K562 (cell line): ENCODE measurements around the gene CDK11B. TPM values are rescaled to one million over a fixed set of nuclear protein-coding genes. Genes with fewer than 3 reads are reported as not detected.
A peak's percentile ranks its signal among the peaks of the same experiment; 100 is the strongest.

Source experiments
- EP300 ChIP-seq: IDR thresholded peaks from 2 replicates; pipeline ENCODE4 v1.6.1; 2012; ENCODE audit warnings: low read length, improper control_type of control experiment
- ETV5 ChIP-seq: sonication (generic); formaldehyde crosslinking; IDR thresholded peaks from 2 replicates; pipeline ENCODE4 v1.4.0; 2020; ENCODE audit warnings: low read depth, mild to moderate bottlenecking, missing genetic modification reagents
- FOXA3 ChIP-seq, 2 experiments: fragments of 450-650 bp in 1 of 2; sonication (generic) in 1 of 2; formaldehyde crosslinking; IDR thresholded peaks in 1 of 2; conservative IDR thresholded peaks in 1 of 2; 2 replicates each; pipeline versions ENCODE4 v1.4.0 to v1.8.0; 2020 to 2022; ENCODE audit warnings: mild to moderate bottlenecking in 2 of 2, missing genetic modification reagents in 1 of 2
- FOXJ2 ChIP-seq: fragments of 200-800 bp; sonication (Bioruptor generic); IDR thresholded peaks from 2 replicates; pipeline ENCODE4 v1.6.1; 2016; ENCODE audit warnings: missing genetic modification characterization, missing compliant biosample characterization
- FOXK2 ChIP-seq, 2 experiments: fragments of 450-650 bp; IDR thresholded peaks in 1 of 2; conservative IDR thresholded peaks in 1 of 2; 2 replicates each; pipeline ENCODE4 v1.6.1; 2016; ENCODE audit warnings: low read depth in 2 of 2, mild to moderate bottlenecking in 1 of 2
- HMGXB4 ChIP-seq: sonication (generic); formaldehyde crosslinking; IDR thresholded peaks from 2 replicates; pipeline ENCODE4 v1.8.1; 2023; ENCODE audit warnings: mild to moderate bottlenecking, missing genetic modification reagents
- KAT7 ChIP-seq: sonication (generic); formaldehyde crosslinking; IDR thresholded peaks from 2 replicates; pipeline ENCODE4 v1.8.0; 2022; ENCODE audit warnings: missing genetic modification reagents, mild to moderate bottlenecking, borderline replicate concordance
- NBN ChIP-seq: fragments of 450-650 bp; IDR thresholded peaks from 2 replicates; pipeline ENCODE4 v1.6.1; 2016; ENCODE audit warnings: low read depth, mild to moderate bottlenecking
- NR3C1 ChIP-seq: sonication (generic); formaldehyde crosslinking; IDR thresholded peaks from 2 replicates; pipeline ENCODE4 v1.8.1; 2022; ENCODE audit warnings: missing genetic modification reagents
- SRF ChIP-seq, 2 experiments: fragments of 250-450, 450-650 bp in 1 of 2; sonication (Bioruptor Pico) in 1 of 2; sonication (generic) in 1 of 2; formaldehyde crosslinking; IDR thresholded peaks; 2 replicates each; pipeline versions ENCODE4 v1.5.0 to v1.5.1; 2020 to 2022; ENCODE audit warnings: mild to moderate bottlenecking in 1 of 2, missing genetic modification reagents in 1 of 2
- STAT5A ChIP-seq: IDR thresholded peaks from 2 replicates; pipeline ENCODE4 v1.6.1; 2012; ENCODE audit warnings: low read length, inconsistent platforms, borderline replicate concordance
- TRIM28 ChIP-seq: fragments of 450-650 bp; IDR thresholded peaks from 2 replicates; pipeline ENCODE4 v1.6.1; 2017
- VEZF1 ChIP-seq: fragments of 200-800 bp; sonication (Bioruptor generic); IDR thresholded peaks from 2 replicates; pipeline ENCODE4 v1.6.1; 2017; ENCODE audit warnings: missing genetic modification characterization, missing compliant biosample characterization
- ZBTB43 ChIP-seq: sonication (generic); formaldehyde crosslinking; IDR thresholded peaks from 2 replicates; pipeline ENCODE4 v1.8.0; 2023; ENCODE audit warnings: mild to moderate bottlenecking, missing genetic modification reagents
- ZBTB49 ChIP-seq: sonication (generic); formaldehyde crosslinking; IDR thresholded peaks from 2 replicates; pipeline ENCODE4 v1.8.0; 2022; ENCODE audit warnings: missing genetic modification reagents, mild to moderate bottlenecking, borderline replicate concordance
- polyA plus RNA-seq, 8 experiments: library from polyadenylated mRNA; depleted of rRNA in 4 of 8; stranded (reverse) in 5 of 8; unstranded in 3 of 8; fragments of >200 nt; fragmentation: Nextera tagmentation in 2 of 8; fragmentation: Illumina TruSeq in 1 of 8; extraction: Ambion mirVana in 2 of 8; extraction: Trizol in 1 of 8; gene quantifications; 2 replicates each; pipeline versions ENCODE4 v1.2.1 to v1.2.3, GENCODE V29; 2011 to 2014; ENCODE audit warnings: inconsistent platforms in 1 of 8, missing spikeins in 1 of 8
- total RNA-seq, 7 experiments: library from RNA; depleted of rRNA in 6 of 7; stranded (reverse); fragments of >200 nt in 6 of 7; fragmentation: Illumina TruSeq in 2 of 7; extraction: Trizol in 2 of 7; gene quantifications; 2 replicates each; pipeline versions ENCODE4 v1.2.1 to v1.2.3, GENCODE V29; 2011 to 2021; ENCODE audit warnings: low replicate concordance in 1 of 7

CDK11B gene
- total and polyA plus RNA-seq, 9 of the 15 experiments (the other 6 are each of a cell fraction or from before 2014, with no cell fraction given) = 2.8 to 52.2 (median 19.5) TPM

- TF ChIP-seq VEZF1 (CRISPR knock-in tag) (peak; percentile 93), FOXA3 (CRISPR knock-in tag; conservative IDR thresholded peaks at IDR 0.05 in 1 of 2, IDR thresholded peaks at IDR 0.05 in 1 of 2) (peak in 1 of 2 experiments; percentile 61; a peak in 1 of 4 replicates), STAT5A (0 out of 2 replicates have a peak, but pooled peaks have one; percentile 28), SRF (CRISPR knock-in tag; IDR thresholded peaks at IDR 0.05) (peak in 1 of 2 experiments; percentile 84; a peak in 2 of 4 replicates), NBN (peak; percentile 73), ZBTB49 (CRISPR knock-in tag) (no peak), FOXK2 (conservative IDR thresholded peaks at IDR 0.05 in 1 of 2, IDR thresholded peaks at IDR 0.05 in 1 of 2; ENCODE audit: low read depth in 2 of 2) (peak in 1 of 2 experiments; percentile 2; a peak in 1 of 4 replicates), FOXJ2 (peak; percentile 47; the same call in 1 of the 2 replicates), HMGXB4 (peak; percentile 76; the same call in 1 of the 2 replicates), KAT7 (peak; percentile 91; the same call in 1 of the 2 replicates), ETV5 (peak; percentile 79), EP300 (0 out of 2 replicates have a peak, but pooled peaks have one; percentile 22), ZBTB43 (no peak), NR3C1 (CRISPR knock-in tag) (peak; percentile 75; the same call in 1 of the 2 replicates), TRIM28 (peak; percentile 62; the same call in 1 of the 2 replicates)
Measured at GRCh38 chr1:1615256-1616044, 43.4 kb downstream of the CDK11B start, which contains the start of gene MIB2 (continued).
